Naive thymus-derived CD4-positive, alpha-beta T cell (primary cell): Measurements from ENCODE around the gene MVK. TPM values are rescaled to one million over a fixed set of nuclear protein-coding genes. Genes with fewer than 3 reads are reported as not detected.

ENCODE experiments used
- ATAC-seq: fragments of 150-1000 bp; cut with Tn5 transposase; 2 replicates; pipeline ENCODE4 v1.10.0; 2021; ENCODE audit warnings: mild to moderate bottlenecking, moderate library complexity
- CTCF ChIA-PET: fragments of 350-600 bp; sonication (Branson Sonifier 250); formaldehyde crosslinking; loops from one replicate; lab custom pipeline; 2021; ENCODE audit warnings: antibody characterized with exemption; lab: Charles Lee
- POLR2A ChIA-PET: fragments of 350-600 bp; sonication (Branson Sonifier 250); formaldehyde crosslinking; loops from one replicate; lab custom pipeline; 2021; ENCODE audit warnings: antibody characterized with exemption, inconsistent platforms; lab: Charles Lee
- DNase-seq, 9 donors: peaks; one replicate each; pipeline versions ENCODE4 v3.0.0 to v3.0.0-alpha.2; 2020 to 2022; ENCODE audit warnings: mixed read lengths in 1 of 9
- H3K27ac ChIP-seq: one replicate; pipeline ENCODE4 v1.7.0; 2013; ENCODE audit warnings: mild to moderate bottlenecking, low read depth, low read length, moderate library complexity
- H3K27me3 ChIP-seq, 2 donors: one replicate each; pipeline ENCODE4 v1.7.0; 2013; ENCODE audit warnings: low read length in 2 of 2, mild to moderate bottlenecking in 2 of 2, moderate library complexity in 2 of 2; ENCODE audit not compliant: control insufficient read depth in 2 of 2, insufficient read depth in 2 of 2
- H3K36me3 ChIP-seq, 3 experiments: 1 replicate in 2 of 3; 2 replicates in 1 of 3; pipeline ENCODE4 v1.7.0; 2013; ENCODE audit warnings: low read length in 3 of 3, mild to moderate bottlenecking in 3 of 3, moderate library complexity in 1 of 3; ENCODE audit not compliant: insufficient read depth in 3 of 3, control insufficient read depth in 2 of 3
- H3K4me1 ChIP-seq, 2 donors: one replicate each; pipeline ENCODE4 v1.7.0; 2013; ENCODE audit warnings: low read length in 2 of 2, mild to moderate bottlenecking in 2 of 2, moderate library complexity in 1 of 2; ENCODE audit not compliant: control insufficient read depth in 2 of 2, insufficient read depth in 2 of 2
- H3K4me3 ChIP-seq: 2 replicates; pipeline ENCODE4 v1.7.0; 2013; ENCODE audit warnings: mild to moderate bottlenecking, low read length
- H3K9me3 ChIP-seq, 3 experiments: 1 replicate in 2 of 3; 2 replicates in 1 of 3; pipeline ENCODE4 v1.7.0; 2013; ENCODE audit warnings: low read length in 3 of 3; ENCODE audit not compliant: control insufficient read depth in 2 of 3
- H3K27ac Mint-ChIP-seq, 9 donors: one replicate each; pipeline ENCODE4 v1.8.0; 2020 to 2022; ENCODE audit warnings: mixed read lengths in 9 of 9, mild to moderate bottlenecking in 8 of 9, moderate library complexity in 5 of 9, inconsistent platforms in 2 of 9
- H3K27me3 Mint-ChIP-seq, 5 donors: one replicate each; pipeline ENCODE4 v1.8.0; 2021 to 2022; ENCODE audit warnings: mixed read lengths in 5 of 5, mild to moderate bottlenecking in 1 of 5
- H3K36me3 Mint-ChIP-seq, 5 donors: one replicate each; pipeline ENCODE4 v1.8.0; 2020 to 2022; ENCODE audit warnings: mixed read lengths in 5 of 5, mild to moderate bottlenecking in 3 of 5, inconsistent platforms in 1 of 5
- H3K4me1 Mint-ChIP-seq, 7 donors: one replicate each; pipeline ENCODE4 v1.8.0; 2020 to 2022; ENCODE audit warnings: mixed read lengths in 7 of 7, mild to moderate bottlenecking in 3 of 7, inconsistent platforms in 1 of 7
- H3K4me3 Mint-ChIP-seq, 10 donors: one replicate each; pipeline ENCODE4 v1.8.0; 2020 to 2022; ENCODE audit warnings: mild to moderate bottlenecking in 10 of 10, mixed read lengths in 10 of 10, moderate library complexity in 6 of 10, inconsistent platforms in 2 of 10
- H3K9me3 Mint-ChIP-seq, 11 donors: one replicate each; pipeline ENCODE4 v1.8.0; 2020 to 2022; ENCODE audit warnings: mixed read lengths in 11 of 11, mild to moderate bottlenecking in 4 of 11, inconsistent platforms in 1 of 11, moderate library complexity in 1 of 11
- intact Hi-C, 2 donors: fragments of 100-400 bp; cut with micrococcal nuclease; formaldehyde crosslinking; loops; one replicate each; pipeline ENCODE4 v1.15.1; 2023
- polyA plus RNA-seq, 2 donors: library from polyadenylated mRNA; unstranded; fragments of 300-500 nt; fragmentation: Illumina TruSeq; gene quantifications; one replicate each; pipeline ENCODE4 v1.2.3, GENCODE V29; 2021
- total RNA-seq, 6 experiments: library from RNA in 5 of 6; stranded (reverse) in 5 of 6; gene quantifications; 1 replicate in 5 of 6; 2 replicates in 1 of 6; pipeline ENCODE4 v1.2.3 and lab custom pipeline; 2021 to 2026

Gene MVK
- total and polyA plus RNA-seq, 7 experiments from 2014 or later: 1.7 to 14.8 (median 11.7) TPM

GRCh38 chr12:109630815-109631214 is 57.2 kb downstream of the MVK start:
- intact Hi-C loops: no loop called here
- ATAC-seq (no peak), DNase-seq (no peak)
- Histone ChIP-seq H3K9me3 (peaks cover 0 to 5% (median 0%) of the 10 kb centered on the region in 3 experiments), H3K4me3 (no peak overlapping the region), H3K36me3 (no peaks in the 10 kb centered on the region), H3K27me3 (no peaks in the 10 kb centered on the region), H3K4me1 (no peaks in the 10 kb centered on the region), H3K27ac (no peak overlapping the region)
- H3K27ac Mint-ChIP-seq: no peak overlapping the region
- ChIA-PET POLR2A (no interaction called here), CTCF (interaction anchor here (0.6 kb wide), 1 partner anchor 33 kb away, joined by 3 read pairs; no protein-coding TSS in a partner anchor)
- no peak overlapping the region for H3K4me3 Mint-ChIP-seq
- peaks cover 0 to 1% (median 0%) of the 10 kb centered on the region in 7 donors for H3K4me1 Mint-ChIP-seq
- H3K9me3 Mint-ChIP-seq: peaks cover 0 to 16% (median 0%) of the 10 kb centered on the region in 11 donors
- H3K27me3 Mint-ChIP-seq: peaks cover 0 to 46% (median 24%) of the 10 kb centered on the region in 5 donors
- H3K36me3 Mint-ChIP-seq: peaks cover 0 to 8% (median 0%) of the 10 kb centered on the region in 5 donors

- Mint-ChIP-seq H3K36me3 (peaks cover 0 to 8% (median 0%) of the 10 kb centered on the region in 5 donors), H3K4me1 (peaks cover 0 to 1% (median 0%) of the 10 kb centered on the region in 7 donors), H3K4me3 (no peak overlapping the region), H3K27me3 (peaks cover 0 to 45% (median 24%) of the 10 kb centered on the region in 5 donors), H3K27ac (no peak overlapping the region), H3K9me3 (peaks cover 0 to 16% (median 0%) of the 10 kb centered on the region in 11 donors)
- no peak for DNase-seq
- Histone ChIP-seq H3K9me3 (peaks cover 0 to 6% (median 0%) of the 10 kb centered on the region in 3 experiments), H3K36me3 (no peaks in the 10 kb centered on the region), H3K4me3 (no peak overlapping the region), H3K27me3 (no peaks in the 10 kb centered on the region), H3K27ac (no peak overlapping the region), H3K4me1 (no peaks in the 10 kb centered on the region)
- POLR2A ChIA-PET: no interaction called here
- CTCF ChIA-PET: no interaction called here
- no peak for ATAC-seq
- intact Hi-C loops: no loop called here
Observed at GRCh38 chr12:109631302-109631701, 57.7 kb downstream of the MVK start.

- Mint-ChIP-seq H3K4me1 (peaks cover 0 to 1% (median 0%) of the 10 kb centered on the region in 7 donors), H3K27me3 (peaks cover 0 to 42% (median 22%) of the 10 kb centered on the region in 5 donors), H3K27ac (no peak overlapping the region), H3K36me3 (peaks cover 0 to 8% (median 0%) of the 10 kb centered on the region in 5 donors), H3K9me3 (peaks cover 0 to 16% (median 0%) of the 10 kb centered on the region in 11 donors), H3K4me3 (no peak overlapping the region)
- DNase-seq (no peak), ATAC-seq (no peak)
- Histone ChIP-seq H3K9me3 (peaks cover 0 to 6% (median 0%) of the 10 kb centered on the region in 3 experiments), H3K27ac (no peak overlapping the region), H3K36me3 (no peaks in the 10 kb centered on the region), H3K4me1 (no peaks in the 10 kb centered on the region), H3K27me3 (no peaks in the 10 kb centered on the region), H3K4me3 (no peak overlapping the region)
- ChIA-PET POLR2A (no interaction called here), CTCF (no interaction called here)
- intact Hi-C loops: no loop called here
Observed at GRCh38 chr12:109631751-109632150, 58.2 kb downstream of the MVK start.

- Mint-ChIP-seq H3K27me3 (peaks cover 0 to 37% (median 18%) of the 10 kb centered on the region in 5 donors), H3K4me1 (no peaks in the 10 kb centered on the region), H3K36me3 (peaks cover 0 to 4% (median 0%) of the 10 kb centered on the region in 5 donors), H3K27ac (no peak overlapping the region), H3K4me3 (no peak overlapping the region), H3K9me3 (peaks cover 0 to 16% (median 0%) of the 10 kb centered on the region in 11 donors)
- Histone ChIP-seq H3K9me3 (peaks cover 0 to 6% (median 0%) of the 10 kb centered on the region in 3 experiments), H3K36me3 (no peaks in the 10 kb centered on the region), H3K4me1 (no peaks in the 10 kb centered on the region), H3K4me3 (no peak overlapping the region), H3K27me3 (no peaks in the 10 kb centered on the region), H3K27ac (no peak overlapping the region)
- intact Hi-C loops: no loop called here
- POLR2A ChIA-PET: no interaction called here
- no peak for DNase-seq
- no peak for ATAC-seq
- CTCF ChIA-PET: no interaction called here
Observed at GRCh38 chr12:109632342-109632741, 58.7 kb downstream of the MVK start.

GRCh38 chr12:109635717-109636116 is 62.1 kb downstream of the MVK start:
- intact Hi-C loops: no loop called here
- H3K27ac Mint-ChIP-seq: no peak overlapping the region
- no peaks in the 10 kb centered on the region for H3K4me1 ChIP-seq
- CTCF ChIA-PET: no interaction called here
- H3K4me3 Mint-ChIP-seq: no peak overlapping the region
- POLR2A ChIA-PET: no interaction called here
- H3K27ac ChIP-seq: no peak overlapping the region
- H3K27me3 ChIP-seq: no peaks in the 10 kb centered on the region
- DNase-seq: no peak
- H3K4me3 ChIP-seq: no peak overlapping the region
- H3K36me3 ChIP-seq: no peaks in the 10 kb centered on the region
- H3K36me3 Mint-ChIP-seq: peaks cover 0 to 3% (median 0%) of the 10 kb centered on the region in 5 donors
- H3K9me3 ChIP-seq: peaks cover 0 to 6% (median 0%) of the 10 kb centered on the region in 3 experiments
- peaks cover 0 to 16% (median 0%) of the 10 kb centered on the region in 11 donors for H3K9me3 Mint-ChIP-seq
- ATAC-seq: no peak
- no peaks in the 10 kb centered on the region for H3K4me1 Mint-ChIP-seq
- peaks cover 0 to 11% (median 1%) of the 10 kb centered on the region in 5 donors for H3K27me3 Mint-ChIP-seq

GRCh38 chr12:109637348-109637747 is 63.8 kb downstream of the MVK start:
- no peaks in the 10 kb centered on the region for H3K36me3 ChIP-seq
- H3K4me1 ChIP-seq: no peaks in the 10 kb centered on the region
- Mint-ChIP-seq H3K9me3 (peaks cover 0 to 16% (median 0%) of the 10 kb centered on the region in 11 donors), H3K27me3 (peaks cover 0 to 9% (median 4%) of the 10 kb centered on the region in 5 donors), H3K4me1 (no peaks in the 10 kb centered on the region), H3K4me3 (no peak overlapping the region), H3K36me3 (peaks cover 0 to 3% (median 0%) of the 10 kb centered on the region in 5 donors), H3K27ac (no peak overlapping the region)
- intact Hi-C loops: no loop called here
- no peaks in the 10 kb centered on the region for H3K27me3 ChIP-seq
- no peak for DNase-seq
- H3K4me3 ChIP-seq: no peak overlapping the region
- ChIA-PET CTCF (no interaction called here), POLR2A (no interaction called here)
- H3K9me3 ChIP-seq: peaks cover 0 to 6% (median 0%) of the 10 kb centered on the region in 3 experiments
- no peak overlapping the region for H3K27ac ChIP-seq
- no peak for ATAC-seq

GRCh38 chr12:109637996-109638395 is 64.4 kb downstream of the MVK start:
- ChIA-PET POLR2A (no interaction called here), CTCF (no interaction called here)
- no peak overlapping the region for H3K27ac ChIP-seq
- no peaks in the 10 kb centered on the region for H3K36me3 ChIP-seq
- no peaks in the 10 kb centered on the region for H3K4me1 Mint-ChIP-seq
- no peak for DNase-seq
- H3K4me3 ChIP-seq: no peak overlapping the region
- no peak for ATAC-seq
- H3K9me3 ChIP-seq: peaks cover 0 to 6% (median 0%) of the 10 kb centered on the region in 3 experiments
- intact Hi-C loops: no loop called here
- peaks cover 0 to 16% (median 0%) of the 10 kb centered on the region in 11 donors for H3K9me3 Mint-ChIP-seq
- no peaks in the 10 kb centered on the region for H3K4me1 ChIP-seq
- H3K27ac Mint-ChIP-seq: no peak overlapping the region
- peaks cover 0 to 9% (median 4%) of the 10 kb centered on the region in 5 donors for H3K27me3 Mint-ChIP-seq
- no peaks in the 10 kb centered on the region for H3K27me3 ChIP-seq
- H3K4me3 Mint-ChIP-seq: no peak overlapping the region
- H3K36me3 Mint-ChIP-seq: peaks cover 0 to 3% (median 0%) of the 10 kb centered on the region in 5 donors
